Ovary (tissue), 9 donors: ENCODE results near the gene DCAF7. TPM values are rescaled to one million over a fixed set of nuclear protein-coding genes. Genes with fewer than 3 reads are reported as not detected.

Experiments
- DNase-seq, 5 donors: peaks; one replicate each; pipeline ENCODE4 v3.0.0-alpha.2; 2019 to 2020
- H3K27ac ChIP-seq, 2 donors: fragments of 200-600 bp; one replicate each; pipeline versions ENCODE4 v1.5.1 to v1.8.0; 2019 to 2022
- H3K27me3 ChIP-seq: fragments of 200-600 bp; one replicate; pipeline ENCODE4 v1.8.0; 2022
- H3K36me3 ChIP-seq: fragments of 200-600 bp; sonication (generic); one replicate; pipeline ENCODE4 v1.5.1; 2019
- H3K4me1 ChIP-seq: one replicate; pipeline ENCODE4 v1.8.1; 2013; ENCODE audit warnings: mild to moderate bottlenecking, moderate library complexity; ENCODE audit not compliant: insufficient read depth
- H3K4me3 ChIP-seq: fragments of 200-600 bp; sonication (generic); one replicate; pipeline ENCODE4 v1.5.1; 2017
- H3K9me3 ChIP-seq, 2 donors: fragments of 200-600 bp in 1 of 2; sonication (generic) in 1 of 2; one replicate each; pipeline versions ENCODE4 v1.5.1 to v1.8.1; 2013 to 2019; ENCODE audit warnings: mild to moderate bottlenecking in 1 of 2, moderate library complexity in 1 of 2
- CTCF ChIP-seq, 3 donors: fragments of 450-650 bp in 2 of 3; fragments of 200-600 bp in 1 of 3; IDR thresholded peaks; one replicate each; pipeline versions ENCODE4 v1.5.1 to v1.8.0; 2016 to 2022; ENCODE audit warnings: antibody characterized with exemption in 3 of 3, mild to moderate bottlenecking in 1 of 3
- EP300 ChIP-seq: sonication (generic); formaldehyde crosslinking; IDR thresholded peaks from one replicate; pipeline ENCODE4 v1.6.1; 2017; ENCODE audit warnings: antibody characterized with exemption
- POLR2A ChIP-seq: fragments of 450-650 bp; IDR thresholded peaks from one replicate; pipeline ENCODE4 v1.6.1; 2017; ENCODE audit warnings: antibody characterized with exemption, mild to moderate bottlenecking, moderate library complexity
- WGBS, 3 donors: extraction: QIAGEN DNeasy Blood & Tissue Kit in 1 of 3; methylation state at CpG; one replicate each; pipeline versions ENCODE4 v1.1.5 to v1.1.7; 2013 to 2017; 5-methylcytosine and 5-hydroxymethylcytosine counted together
- intact Hi-C, 4 donors: fragments of 100-400 bp; cut with DNase I; formaldehyde crosslinking; loops; one replicate each; pipeline versions ENCODE4 v1.11.0 to v1.15.1; 2022 to 2023
- polyA plus RNA-seq, 2 donors: library from polyadenylated mRNA; stranded (reverse); fragments of 200-250 nt in 1 of 2; fragments of 350-450 nt in 1 of 2; fragmentation: Illumina TruSeq in 1 of 2; extraction: RNeasy Lipid Tissue Mini Kit (QIAGEN cat#74804) in 1 of 2; gene quantifications; one replicate each; pipeline ENCODE4 v1.2.3, GENCODE V29; 2013 to 2014
- small RNA-seq: library from RNA; depleted of rRNA; stranded (forward); fragments of <200 nt; gene quantifications from one replicate; pipeline ENCODE3, GENCODE V24; 2016
- total RNA-seq, 7 donors: library from RNA; depleted of rRNA in 2 of 7; stranded (reverse); fragments of >200 nt in 2 of 7; fragmentation: NEBNext Ultra II Directional in 3 of 7; extraction: Animal tissue kit (Norgen Biotek cat#: 25700) in 3 of 7; gene quantifications; one replicate each; pipeline versions ENCODE4 v1.1.0 to v1.2.4, GENCODE V29; 2016 to 2023
- donor health status: DM: no; HTN: no; CAD: no; lungs with moderate emphysema.
- donor health status: DM: no; HTN: no; CAD: no.
- donor health status: Bipolar disorder and iron deficiency.
- donor health status: DM: yes; HTN: yes; CAD: no.
- donor health status: DM: no; HTN: no; CAD: no.
- donor health status: DM: yes; HTN: yes; CAD: no.

The DCAF7 gene
- total and polyA plus RNA-seq, 9 donors = 14.9 to 62.5 (median 49.7) TPM

- Histone ChIP-seq H3K27me3 (no peaks in the 10 kb centered on the region), H3K4me3 (no peak overlapping the region), H3K4me1 (peaks cover under 1% of the 10 kb centered on the region), H3K36me3 (no peaks in the 10 kb centered on the region), H3K9me3 (no peaks in the 10 kb centered on the region), H3K27ac (no peak overlapping the region)
- no peak for DNase-seq
- intact Hi-C loops = no loop called here
- WGBS, 3 donors = 57 to 80% (median 60%) methylated on average over 1 of the region's 1 CpG
- TF ChIP-seq CTCF (IDR thresholded peaks at IDR 0.05) (no peak), EP300 (no peak), POLR2A (no peak)
Measured at GRCh38 chr17:63639125-63639524, 88.8 kb downstream of the DCAF7 start.

- Histone ChIP-seq H3K9me3 (no peaks in the 10 kb centered on the region), H3K36me3 (no peaks in the 10 kb centered on the region), H3K4me1 (no peaks in the 10 kb centered on the region), H3K4me3 (no peak overlapping the region), H3K27ac (no peak overlapping the region), H3K27me3 (no peaks in the 10 kb centered on the region)
- intact Hi-C loops = no loop called here
- WGBS, 3 donors = 88 to 95% (median 93%) methylated on average over 4 of the region's 4 CpGs
- DNase-seq = no peak
- TF ChIP-seq EP300 (no peak), CTCF (IDR thresholded peaks at IDR 0.05) (no peak), POLR2A (no peak)
Measured at GRCh38 chr17:63640038-63640437, 89.8 kb downstream of the DCAF7 start.

GRCh38 chr17:63641692-63642448 lies 91.6 kb downstream of the DCAF7 start:
- Histone ChIP-seq H3K4me1 (no peaks in the 10 kb centered on the region), H3K27me3 (no peaks in the 10 kb centered on the region), H3K4me3 (no peak overlapping the region), H3K36me3 (no peaks in the 10 kb centered on the region), H3K9me3 (no peaks in the 10 kb centered on the region), H3K27ac (no peak overlapping the region)
- DNase-seq = no peak
- 92 to 95% (median 93%) methylated on average over 4 of the region's 4 CpGs for WGBS, 3 donors
- no peak for TF ChIP-seq EP300
- TF ChIP-seq POLR2A = no peak
- TF ChIP-seq CTCF (IDR thresholded peaks at IDR 0.05) = no peak
- intact Hi-C loops = no loop called here

Small RNAs within 50 kb of the gene (small RNA-seq; reads per million reads assigned to genes)
- not detected for gene RNU6-288P

Other genes starting within 250 kb of the DCAF7 start
- gene CYB561, start 104.2 kb upstream of the DCAF7 start, total RNA-seq = 10 to 100 TPM in 6 of 7 donors, 1 to 10 TPM in 1; 9.3 to 43.8 (median 18.8) TPM
- 10 to 100 TPM in 1 of 2 donors, 1 to 10 TPM in 1; 8.6 to 10.5 TPM for gene CYB561, start 104.2 kb upstream of the DCAF7 start, polyA plus RNA-seq
- gene ACE, start 73.4 kb upstream of the DCAF7 start, total RNA-seq = 1 to 10 TPM; 2.9 to 8.1 (median 5.1) TPM
- gene ACE, start 73.4 kb upstream of the DCAF7 start, polyA plus RNA-seq = 1 to 10 TPM; 3.3 to 7.6 TPM
- under 1 TPM in 1 of 7 donors, not detected in 6; 0.36 TPM for gene KCNH6, start 27.1 kb upstream of the DCAF7 start, total RNA-seq
- not detected for gene KCNH6, start 27.1 kb upstream of the DCAF7 start, polyA plus RNA-seq
- 10 to 100 TPM in 6 of 7 donors, 1 to 10 TPM in 1; 7.4 to 17.7 (median 12.5) TPM for gene TACO1, start 50.4 kb downstream of the DCAF7 start, total RNA-seq
- 10 to 100 TPM; 13.2 to 24.9 TPM for gene TACO1, start 50.4 kb downstream of the DCAF7 start, polyA plus RNA-seq
- gene MAP3K3, start 71.9 kb downstream of the DCAF7 start, total RNA-seq = 10 to 100 TPM; 32.2 to 41.0 (median 36.3) TPM
- gene MAP3K3, start 71.9 kb downstream of the DCAF7 start, polyA plus RNA-seq = 10 to 100 TPM; 34.0 to 36.4 TPM
- gene LIMD2, start 149.6 kb downstream of the DCAF7 start, total RNA-seq = 10 to 100 TPM in 4 of 7 donors, 1 to 10 TPM in 3; 2.6 to 13.2 (median 10.2) TPM
- 1 to 10 TPM; 1.5 to 9.0 TPM for gene LIMD2, start 149.6 kb downstream of the DCAF7 start, polyA plus RNA-seq
- gene STRADA, start 191.3 kb downstream of the DCAF7 start, total RNA-seq = 10 to 100 TPM; 26.8 to 40.2 (median 34.4) TPM
- 10 to 100 TPM; 21.8 to 46.2 TPM for gene STRADA, start 191.3 kb downstream of the DCAF7 start, polyA plus RNA-seq
- gene CCDC47, start 223.1 kb downstream of the DCAF7 start, total RNA-seq = 10 to 100 TPM; 31.1 to 72.0 (median 63.2) TPM
- gene CCDC47, start 223.1 kb downstream of the DCAF7 start, polyA plus RNA-seq = 10 to 100 TPM; 32.6 to 83.6 TPM
- 100 to 1,000 TPM in 4 of 7 donors, 10 to 100 TPM in 3; 72.5 to 137 (median 104) TPM for gene DDX42, start 223.7 kb downstream of the DCAF7 start, total RNA-seq
- 100 to 1,000 TPM in 1 of 2 donors, 10 to 100 TPM in 1; 74.4 to 138 TPM for gene DDX42, start 223.7 kb downstream of the DCAF7 start, polyA plus RNA-seq